Measurements from ENCODE around the gene PAX5. TPM values are rescaled to one million over a fixed set of nuclear protein-coding genes. Genes with fewer than 3 reads are reported as not detected.

The PAX5 gene
- total and polyA plus RNA-seq, 2 of the 13 experiments (the other 11 are each of a cell fraction or from before 2014, with no cell fraction given): not detected

DNA sequence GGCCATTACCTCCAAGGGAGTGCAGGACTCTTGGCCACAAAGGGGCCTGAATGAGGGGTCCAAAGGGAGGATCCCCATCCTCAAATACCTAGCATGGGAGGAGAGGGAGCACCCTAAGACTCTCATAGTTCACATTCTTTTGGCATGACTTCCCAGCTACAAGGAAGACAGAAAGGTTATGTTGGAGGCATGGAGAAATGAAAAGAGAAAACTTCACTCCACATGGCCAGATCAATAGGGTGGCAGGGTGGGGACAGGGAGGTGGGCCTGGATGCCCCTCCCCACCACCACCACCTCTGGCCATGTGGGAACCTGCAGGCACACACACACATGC lies 97.6 kb downstream of the PAX5 start:
- Histone ChIP-seq H3K27ac (ENCODE audit: extremely low read length, insufficient read depth, low read length) (no peak overlapping the region), H3K4me3 (replicated peaks in 1 of 3; ENCODE audit: insufficient read depth in 1 of 3, low read depth in 2 of 3, low read length in 3 of 3) (no peak overlapping the region), H3K9me3 (ENCODE audit: low read length) (no peaks in the 10 kb centered on the region), H3K4me2 (ENCODE audit: low read depth, low read length) (no peak overlapping the region), H3K4me1 (ENCODE audit: insufficient read depth, low read length) (no peaks in the 10 kb centered on the region), H3K36me3 (replicated peaks in 1 of 2; ENCODE audit: control insufficient read depth in 1 of 2, insufficient read depth in 2 of 2, low read length in 2 of 2) (no peaks in the 10 kb centered on the region), H3K27me3 (ENCODE audit: control insufficient read depth in 1 of 2, insufficient read depth in 2 of 2, low read length in 2 of 2) (peaks cover 0 to 28% of the 10 kb centered on the region in 2 experiments; a peak in 4 of 5 replicates), H3K79me2 (ENCODE audit: insufficient read depth, low read length) (no peaks in the 10 kb centered on the region), H3K9ac (ENCODE audit: insufficient read depth, low read depth, low read length) (no peak overlapping the region), H2AFZ (ENCODE audit: low read length) (no peak overlapping the region), H4K20me1 (ENCODE audit: insufficient read depth, low read length) (no peaks in the 10 kb centered on the region)
- ATAC-seq (no peak), FAIRE-seq (no peak), DNase-seq (ENCODE audit: low spot score) (no peak)
- intact Hi-C loops (cut with micrococcal nuclease; ENCODE audit: unreplicated experiment): no loop called here
- CTCF ChIA-PET (ENCODE audit: low intra/inter-chr PET ratio, low total read pairs): no interaction called here
- POLR2A ChIA-PET: no interaction called here
- BruUV-seq (replicated peaks): no TSS peak
- TF ChIP-seq ZNF776 (CRISPR knock-in tag; IDR thresholded peaks at IDR 0.05): no peak
- TF ChIP-seq EED (CRISPR knock-in tag; IDR thresholded peaks at IDR 0.05): no peak
- TF ChIP-seq, protein P1, sequence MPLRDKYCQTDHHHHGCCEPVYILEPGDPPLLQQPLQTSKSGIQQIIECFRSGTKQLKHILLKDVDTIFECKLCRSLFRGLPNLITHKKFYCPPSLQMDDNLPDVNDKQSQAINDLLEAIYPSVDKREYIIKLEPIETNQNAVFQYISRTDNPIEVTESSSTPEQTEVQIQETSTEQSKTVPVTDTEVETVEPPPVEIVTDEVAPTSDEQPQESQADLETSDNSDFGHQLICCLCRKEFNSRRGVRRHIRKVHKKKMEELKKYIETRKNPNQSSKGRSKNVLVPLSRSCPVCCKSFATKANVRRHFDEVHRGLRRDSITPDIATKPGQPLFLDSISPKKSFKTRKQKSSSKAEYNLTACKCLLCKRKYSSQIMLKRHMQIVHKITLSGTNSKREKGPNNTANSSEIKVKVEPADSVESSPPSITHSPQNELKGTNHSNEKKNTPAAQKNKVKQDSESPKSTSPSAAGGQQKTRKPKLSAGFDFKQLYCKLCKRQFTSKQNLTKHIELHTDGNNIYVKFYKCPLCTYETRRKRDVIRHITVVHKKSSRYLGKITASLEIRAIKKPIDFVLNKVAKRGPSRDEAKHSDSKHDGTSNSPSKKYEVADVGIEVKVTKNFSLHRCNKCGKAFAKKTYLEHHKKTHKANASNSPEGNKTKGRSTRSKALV (CRISPR knock-in tag; IDR thresholded peaks at IDR 0.05): no peak
- no peak for TF ChIP-seq ZMAT3 (CRISPR knock-in tag; conservative IDR thresholded peaks at IDR 0.05)
- in situ Hi-C loops (cut with HindIII; ENCODE audit: extremely low pct_ligation_motif_present, low pct_unique_long_range_greater_than_20kb): no loop called here

DNA sequence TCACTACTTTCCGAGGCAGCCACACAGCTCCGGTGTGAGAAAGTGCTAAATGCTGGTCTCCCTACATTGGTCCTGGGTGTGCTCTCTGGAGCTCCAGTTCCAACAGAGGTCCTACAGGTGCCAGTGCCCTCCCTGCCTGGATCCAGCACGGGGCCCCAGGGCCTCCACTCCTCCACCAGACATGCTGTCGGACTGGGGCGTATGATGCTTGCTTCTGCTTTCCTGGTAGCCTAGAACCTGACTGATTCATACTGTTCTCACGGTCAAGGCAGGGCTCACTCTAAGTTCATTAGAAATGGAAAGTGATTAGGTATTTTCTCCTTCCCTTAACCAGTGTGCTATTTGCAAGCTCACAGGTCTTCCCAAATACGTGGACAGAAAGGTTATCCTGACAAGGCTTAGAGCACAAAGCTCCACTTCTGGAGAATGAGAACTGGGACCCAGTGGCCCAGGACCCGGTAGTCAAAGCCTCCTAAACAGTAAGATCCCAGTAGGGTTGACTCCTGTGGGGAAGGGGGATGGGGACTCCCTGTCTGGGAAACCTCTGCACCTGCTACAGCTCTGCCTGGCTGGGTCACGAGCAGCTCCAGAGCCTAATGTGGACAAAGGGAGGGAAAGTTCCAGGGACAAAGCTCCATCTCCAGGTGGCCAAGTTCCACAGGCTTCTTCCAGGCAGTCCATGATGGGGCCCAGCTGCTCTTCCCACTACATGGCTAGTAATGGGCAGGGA lies 98.1 kb downstream of the PAX5 start:
- no peaks in the 10 kb centered on the region for H3K9me3 ChIP-seq (ENCODE audit: low read length)
- WGBS (ENCODE audit: low lambda C conversion rate): 46% methylated on average over 7 of the region's 9 CpGs
- CTCF ChIA-PET (ENCODE audit: low intra/inter-chr PET ratio, low total read pairs): no interaction called here
- POLR2A ChIA-PET: no interaction called here
- no peak for DNase-seq (ENCODE audit: low spot score)
- BruUV-seq (replicated peaks): no TSS peak
- H4K20me1 ChIP-seq (ENCODE audit: insufficient read depth, low read length): no peaks in the 10 kb centered on the region
- no peaks in the 10 kb centered on the region for H3K36me3 ChIP-seq (replicated peaks in 1 of 2; ENCODE audit: control insufficient read depth in 1 of 2, insufficient read depth in 2 of 2, low read length in 2 of 2)
- H3K27me3 ChIP-seq (ENCODE audit: control insufficient read depth in 1 of 2, insufficient read depth in 2 of 2, low read length in 2 of 2): peaks cover 0 to 28% of the 10 kb centered on the region in 2 experiments; a peak in 4 of 5 replicates
- H3K9ac ChIP-seq (ENCODE audit: insufficient read depth, low read depth, low read length): no peak overlapping the region
- in situ Hi-C loops (cut with HindIII; ENCODE audit: extremely low pct_ligation_motif_present, low pct_unique_long_range_greater_than_20kb): no loop called here
- no peak for ATAC-seq
- FAIRE-seq: no peak
- no peaks in the 10 kb centered on the region for H3K79me2 ChIP-seq (ENCODE audit: insufficient read depth, low read length)
- H3K4me1 ChIP-seq (ENCODE audit: insufficient read depth, low read length): no peaks in the 10 kb centered on the region
- intact Hi-C loops (cut with micrococcal nuclease; ENCODE audit: unreplicated experiment): no loop called here
- no peak overlapping the region for H3K4me3 ChIP-seq (replicated peaks in 1 of 3; ENCODE audit: insufficient read depth in 1 of 3, low read depth in 2 of 3, low read length in 3 of 3)
- H3K4me2 ChIP-seq (ENCODE audit: low read depth, low read length): no peak overlapping the region
- H2AFZ ChIP-seq (ENCODE audit: low read length): no peak overlapping the region
- no peak overlapping the region for H3K27ac ChIP-seq (ENCODE audit: extremely low read length, insufficient read depth, low read length)
- TF ChIP-seq HDAC1 (CRISPR knock-in tag; IDR thresholded peaks at IDR 0.05) (no peak), ZNF850 (CRISPR knock-in tag; conservative IDR thresholded peaks at IDR 0.05) (no peak), NR2F2 (IDR thresholded peaks at IDR 0.05; ENCODE audit: borderline replicate concordance, low read depth) (no peak), ZFP41 (CRISPR knock-in tag; IDR thresholded peaks at IDR 0.05; ENCODE audit: borderline replicate concordance) (no peak), ZFX (CRISPR knock-in tag; IDR thresholded peaks at IDR 0.05; ENCODE audit: low read depth) (no peak), TCF7 (IDR thresholded peaks at IDR 0.05; ENCODE audit: low read depth) (no peak)
- TF ChIP-seq, protein P2, sequence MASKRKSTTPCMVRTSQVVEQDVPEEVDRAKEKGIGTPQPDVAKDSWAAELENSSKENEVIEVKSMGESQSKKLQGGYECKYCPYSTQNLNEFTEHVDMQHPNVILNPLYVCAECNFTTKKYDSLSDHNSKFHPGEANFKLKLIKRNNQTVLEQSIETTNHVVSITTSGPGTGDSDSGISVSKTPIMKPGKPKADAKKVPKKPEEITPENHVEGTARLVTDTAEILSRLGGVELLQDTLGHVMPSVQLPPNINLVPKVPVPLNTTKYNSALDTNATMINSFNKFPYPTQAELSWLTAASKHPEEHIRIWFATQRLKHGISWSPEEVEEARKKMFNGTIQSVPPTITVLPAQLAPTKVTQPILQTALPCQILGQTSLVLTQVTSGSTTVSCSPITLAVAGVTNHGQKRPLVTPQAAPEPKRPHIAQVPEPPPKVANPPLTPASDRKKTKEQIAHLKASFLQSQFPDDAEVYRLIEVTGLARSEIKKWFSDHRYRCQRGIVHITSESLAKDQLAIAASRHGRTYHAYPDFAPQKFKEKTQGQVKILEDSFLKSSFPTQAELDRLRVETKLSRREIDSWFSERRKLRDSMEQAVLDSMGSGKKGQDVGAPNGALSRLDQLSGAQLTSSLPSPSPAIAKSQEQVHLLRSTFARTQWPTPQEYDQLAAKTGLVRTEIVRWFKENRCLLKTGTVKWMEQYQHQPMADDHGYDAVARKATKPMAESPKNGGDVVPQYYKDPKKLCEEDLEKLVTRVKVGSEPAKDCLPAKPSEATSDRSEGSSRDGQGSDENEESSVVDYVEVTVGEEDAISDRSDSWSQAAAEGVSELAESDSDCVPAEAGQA (IDR thresholded peaks at IDR 0.05; ENCODE audit: low read depth): no peak
- TF ChIP-seq, protein P2 (CRISPR knock-in tag; IDR thresholded peaks at IDR 0.05; ENCODE audit: borderline replicate concordance): no peak

All from HepG2 (cell line).